Colon (tissue), 2 donors: ENCODE results near the gene BIRC6.

ENCODE experiments used
- FAIRE-seq: peaks from 2 replicates; lab custom pipeline; 2012; peaks lifted over from hg19 to GRCh38; lab: Jason Lieb, UNC
- donor health status: control.
- donor health status: control.

BIRC6 gene

GRCh38 chr2:32504877-32505478, 148.2 kb downstream of the BIRC6 start:
- FAIRE-seq = no peak

- FAIRE-seq = no peak
Measured at GRCh38 chr2:32506446-32506845, 149.6 kb downstream of the BIRC6 start.

GRCh38 chr2:32514946-32515345, 158.1 kb downstream of the BIRC6 start:
- FAIRE-seq = no peak

GRCh38 chr2:32516567-32516966, 159.7 kb downstream of the BIRC6 start:
- peak; percentile 43 for FAIRE-seq

- no peak for FAIRE-seq
Measured at GRCh38 chr2:32522770-32523169, 165.9 kb downstream of the BIRC6 start.

- FAIRE-seq = no peak
Measured at GRCh38 chr2:32523686-32524085, 166.9 kb downstream of the BIRC6 start.

- no peak for FAIRE-seq
Measured at GRCh38 chr2:32532341-32532740, 175.5 kb downstream of the BIRC6 start.

GRCh38 chr2:32532961-32533360, 176.1 kb downstream of the BIRC6 start:
- no peak for FAIRE-seq

- FAIRE-seq = no peak
Measured at GRCh38 chr2:32534831-32535230, 178.0 kb downstream of the BIRC6 start.

- no peak for FAIRE-seq
Measured at GRCh38 chr2:32538735-32539134, 181.9 kb downstream of the BIRC6 start.

GRCh38 chr2:32552483-32552882, 195.7 kb downstream of the BIRC6 start:
- FAIRE-seq = peak; percentile 21

GRCh38 chr2:32553829-32554432, 197.1 kb downstream of the BIRC6 start:
- FAIRE-seq = no peak

- FAIRE-seq = no peak
Measured at GRCh38 chr2:32558492-32558891, 201.7 kb downstream of the BIRC6 start.

- no peak for FAIRE-seq
Measured at GRCh38 chr2:32559136-32559535, 202.3 kb downstream of the BIRC6 start.

GRCh38 chr2:32562906-32563305, 206.1 kb downstream of the BIRC6 start:
- FAIRE-seq = no peak

- FAIRE-seq = no peak
Measured at GRCh38 chr2:32564417-32565035, 207.7 kb downstream of the BIRC6 start.

GRCh38 chr2:32565902-32566301, 209.1 kb downstream of the BIRC6 start:
- no peak for FAIRE-seq

- FAIRE-seq = no peak
Measured at GRCh38 chr2:32572030-32572429, 215.2 kb downstream of the BIRC6 start.

- FAIRE-seq = no peak
Measured at GRCh38 chr2:32572737-32573136, 215.9 kb downstream of the BIRC6 start.

GRCh38 chr2:32591669-32592463, 235.0 kb downstream of the BIRC6 start:
- FAIRE-seq = no peak

GRCh38 chr2:32594573-32594972, 237.8 kb downstream of the BIRC6 start:
- FAIRE-seq = peak; percentile 10

GRCh38 chr2:32611366-32611765, 254.5 kb downstream of the BIRC6 start:
- no peak for FAIRE-seq

GRCh38 chr2:32611771-32612170, 254.9 kb downstream of the BIRC6 start:
- FAIRE-seq = no peak
